GM12872 (cell line): ENCODE data around the gene LRRC74B.

Experiments used
- CTCF ChIP-seq: IDR thresholded peaks from 3 replicates; pipeline ENCODE4 v1.5.1; 2011; ENCODE audit warnings: low read depth, mild to moderate bottlenecking, low read length, moderate library complexity; ENCODE audit not compliant: insufficient read depth

LRRC74B gene

DNA sequence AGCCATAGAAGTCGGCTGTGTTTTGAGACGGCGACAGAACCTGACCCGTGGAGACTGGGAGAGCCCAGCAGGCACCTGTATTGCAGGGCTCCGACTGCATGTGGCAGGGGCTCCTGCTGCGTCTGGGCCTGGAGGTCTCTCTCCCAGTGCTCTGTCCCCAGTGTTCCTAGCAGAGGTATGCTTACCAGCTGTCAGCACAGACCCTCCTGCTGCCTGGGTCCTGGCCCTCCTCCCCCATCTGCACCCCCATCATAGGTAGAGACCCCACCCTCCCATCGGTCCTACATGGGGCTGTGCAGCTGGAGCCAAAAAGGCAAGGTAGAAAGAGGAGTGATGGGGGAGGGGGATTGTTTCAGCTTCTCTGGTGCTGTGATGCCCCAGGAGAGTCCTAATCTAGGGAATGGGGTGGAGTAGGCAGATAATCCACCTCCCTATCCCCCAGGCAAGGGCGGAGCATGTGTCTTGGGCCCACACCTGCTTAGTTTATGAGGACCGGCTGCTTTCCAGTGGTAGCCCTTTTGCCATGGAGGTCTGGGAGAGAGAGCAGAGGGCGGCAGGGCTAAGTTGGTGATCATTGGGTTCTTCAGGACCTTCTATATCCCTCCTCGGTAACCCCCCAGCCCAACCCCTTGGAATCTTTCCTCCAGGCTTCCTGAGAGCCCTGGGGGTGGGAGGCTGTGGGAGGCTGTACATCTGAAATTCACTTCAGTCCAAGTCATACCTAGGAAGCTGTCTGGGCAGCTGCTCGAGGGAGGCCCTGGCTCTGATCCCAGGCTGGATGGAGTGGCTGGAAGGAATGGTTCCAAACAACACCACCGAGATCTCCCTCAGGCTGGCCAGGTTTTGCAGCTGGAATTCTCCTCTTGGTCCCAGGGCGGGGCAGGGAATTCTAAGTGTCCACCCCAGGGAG is 18.7 kb upstream of the LRRC74B start:
- no peak for TF ChIP-seq CTCF

- no peak for TF ChIP-seq CTCF
These were observed 17.2 kb upstream of the LRRC74B start for GRCh38 chr22:21028277-21029251.

GRCh38 chr22:21029486-21030025 is 16.2 kb upstream of the LRRC74B start:
- TF ChIP-seq CTCF: no peak

GRCh38 chr22:21030032-21030431 is 15.7 kb upstream of the LRRC74B start:
- TF ChIP-seq CTCF: no peak

DNA sequence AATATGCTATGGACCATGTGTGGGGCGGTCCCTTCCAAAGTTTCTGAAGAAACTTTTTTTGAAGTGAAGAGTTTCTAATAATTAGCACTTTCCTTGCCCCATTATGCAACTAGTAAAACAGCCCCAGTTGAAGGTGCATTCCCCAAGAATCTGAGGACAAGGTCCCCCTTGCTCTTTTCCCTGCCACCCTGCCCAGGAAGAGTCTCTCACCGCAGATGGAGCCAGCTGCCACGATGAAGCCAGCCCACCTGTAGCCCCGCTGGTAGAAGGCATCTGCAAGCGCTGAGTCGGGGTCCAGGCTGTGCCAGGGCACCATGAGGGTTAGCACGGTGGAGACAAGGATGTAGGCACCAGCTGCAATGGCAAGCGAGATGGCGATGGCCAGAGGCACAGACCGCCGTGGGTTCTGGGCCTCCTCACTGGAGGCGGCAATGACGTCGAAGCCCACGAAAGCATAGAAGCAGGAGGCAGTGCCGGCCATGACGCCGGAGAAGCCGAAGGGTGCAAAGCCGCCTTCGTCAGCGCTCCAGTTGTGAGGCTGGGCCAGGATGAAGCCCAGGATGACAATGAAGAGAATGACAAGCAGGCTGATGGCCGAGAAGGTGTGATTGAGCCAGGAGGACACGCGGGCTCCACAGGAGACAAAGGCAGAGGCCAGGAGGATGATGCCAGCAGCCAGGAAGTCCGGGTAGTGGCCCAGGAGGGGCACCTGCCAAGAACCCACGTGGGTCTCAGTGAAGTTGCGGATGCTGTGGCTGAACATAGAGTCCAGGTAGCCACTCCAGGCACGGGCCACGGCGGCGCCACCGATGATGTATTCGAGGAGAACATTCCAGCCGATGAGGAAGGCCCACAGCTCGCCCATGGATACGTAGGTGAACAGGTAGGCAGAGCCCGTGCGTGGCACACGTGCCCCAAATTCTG is 14.9 kb upstream of the LRRC74B start:
- TF ChIP-seq CTCF: no peak

DNA sequence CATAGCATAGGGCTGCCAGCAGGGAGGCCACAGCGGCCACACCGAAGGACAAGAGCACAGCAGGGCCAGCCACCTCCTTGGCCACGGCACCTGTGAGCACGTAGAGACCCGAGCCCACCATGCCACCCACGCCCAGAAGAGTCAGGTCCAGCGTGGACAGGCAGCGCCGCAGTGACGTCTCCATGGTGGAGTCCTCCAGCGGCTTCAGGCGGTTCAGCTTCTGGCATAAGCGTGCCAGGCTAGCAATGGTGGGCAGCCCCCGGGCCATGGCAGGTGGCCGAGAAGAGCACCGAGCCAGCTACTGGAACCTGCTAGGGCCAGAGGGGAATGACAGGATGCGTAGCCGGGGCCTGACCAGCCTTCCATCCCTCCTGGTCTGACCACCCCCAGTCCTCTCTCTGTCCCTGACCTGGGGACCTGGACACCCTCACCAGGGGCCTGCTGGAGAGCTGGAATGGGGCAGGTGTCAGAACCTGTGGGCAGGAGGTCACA is 14.2 kb upstream of the LRRC74B start:
- TF ChIP-seq CTCF: no peak
